H1 (cell line): Measurements from ENCODE around the gene HOXB3.

Experiments
- PHF8 ChIP-seq: fragments of 200-600 bp; sonication (generic); conservative IDR thresholded peaks from 2 replicates; pipeline ENCODE4 v1.7.1; 2012; ENCODE audit warnings: low read depth, mild to moderate bottlenecking, inconsistent platforms, low read length, moderate library complexity
- TAF1 ChIP-seq: IDR thresholded peaks from 2 replicates; pipeline ENCODE4 v1.6.1; 2011; ENCODE audit warnings: mild to moderate bottlenecking, low read depth, low read length
- TF ChIP-seq, protein P1 (sequence below): IDR thresholded peaks from 2 replicates; pipeline ENCODE4 v1.6.1; 2011; ENCODE audit warnings: low read length, improper control_type of control experiment

DNA sequence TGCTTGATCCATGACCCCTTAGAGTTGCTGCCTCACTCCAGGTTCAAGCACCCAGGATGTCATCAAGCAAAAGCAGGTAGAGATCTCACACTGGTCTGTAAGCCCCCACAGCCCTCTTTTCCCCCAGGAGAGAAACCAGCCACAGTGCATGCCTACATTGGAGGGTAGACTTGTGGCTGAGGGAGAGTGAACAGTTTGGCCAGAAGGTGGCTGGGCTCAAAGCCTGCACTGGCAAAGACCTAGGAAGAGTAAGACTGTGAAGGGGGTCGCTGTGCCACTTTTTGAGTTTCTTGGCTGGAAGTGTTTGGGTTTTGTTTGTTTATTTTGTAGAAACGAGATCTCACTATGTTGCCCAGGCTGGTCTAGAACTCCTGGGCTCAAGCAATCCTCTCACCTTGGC is 87.7 kb downstream of the HOXB3 start:
- TF ChIP-seq, protein P1, sequence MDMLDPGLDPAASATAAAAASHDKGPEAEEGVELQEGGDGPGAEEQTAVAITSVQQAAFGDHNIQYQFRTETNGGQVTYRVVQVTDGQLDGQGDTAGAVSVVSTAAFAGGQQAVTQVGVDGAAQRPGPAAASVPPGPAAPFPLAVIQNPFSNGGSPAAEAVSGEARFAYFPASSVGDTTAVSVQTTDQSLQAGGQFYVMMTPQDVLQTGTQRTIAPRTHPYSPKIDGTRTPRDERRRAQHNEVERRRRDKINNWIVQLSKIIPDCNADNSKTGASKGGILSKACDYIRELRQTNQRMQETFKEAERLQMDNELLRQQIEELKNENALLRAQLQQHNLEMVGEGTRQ: no peak
- TF ChIP-seq TAF1 (no peak), PHF8 (no peak)
